GM21786 (cell line): Measurements from ENCODE around the gene RNF8.
"Not testable (repeated sequence)": the region's sequence is repeated elsewhere in the genome, so short reads cannot be mapped to it uniquely, and the experiment has no call there.

Experiments used
- ATAC-seq: cut with Tn5 transposase; IDR thresholded peaks from one replicate; pipeline ENCODE4 v1.9.1; 2021; ENCODE audit not compliant: unreplicated experiment

RNF8 gene

GRCh38 chr6:37321101-37321500 is 32.7 kb upstream of the RNF8 start:
- no peak for ATAC-seq

GRCh38 chr6:37321516-37322415 is 32.0 kb upstream of the RNF8 start:
- ATAC-seq = no peak

GRCh38 chr6:37323580-37323979 is 30.2 kb upstream of the RNF8 start:
- no peak for ATAC-seq

- no peak for ATAC-seq
Measured at GRCh38 chr6:37324131-37325033, 29.4 kb upstream of the RNF8 start.

GRCh38 chr6:37330345-37330744 is 23.4 kb upstream of the RNF8 start:
- ATAC-seq = not testable (repeated sequence)

- no peak for ATAC-seq
Measured at GRCh38 chr6:37331047-37331446, 22.7 kb upstream of the RNF8 start.

GRCh38 chr6:37332894-37333293 is 20.9 kb upstream of the RNF8 start:
- no peak for ATAC-seq

GRCh38 chr6:37334047-37334446 is 19.7 kb upstream of the RNF8 start:
- no peak for ATAC-seq

GRCh38 chr6:37338317-37338716 is 15.5 kb upstream of the RNF8 start:
- not testable (repeated sequence) for ATAC-seq

GRCh38 chr6:37338745-37339255 is 15.0 kb upstream of the RNF8 start:
- ATAC-seq = no peak

GRCh38 chr6:37339741-37340638 is 13.8 kb upstream of the RNF8 start:
- no peak for ATAC-seq

GRCh38 chr6:37340639-37340943 is 13.2 kb upstream of the RNF8 start:
- no peak for ATAC-seq

- no peak for ATAC-seq
Measured at GRCh38 chr6:37343248-37343647, 10.5 kb upstream of the RNF8 start.

- ATAC-seq = no peak
Measured at GRCh38 chr6:37344308-37344707, 9.5 kb upstream of the RNF8 start.

- ATAC-seq = not testable (repeated sequence)
Measured at GRCh38 chr6:37345804-37346203, 8.0 kb upstream of the RNF8 start.

- no peak for ATAC-seq
Measured at GRCh38 chr6:37347177-37347576, 6.6 kb upstream of the RNF8 start.

- ATAC-seq = no peak
Measured at GRCh38 chr6:37347670-37348111, 6.1 kb upstream of the RNF8 start.

GRCh38 chr6:37351027-37351426 is 2.8 kb upstream of the RNF8 start:
- no peak for ATAC-seq

GRCh38 chr6:37352384-37352783 is 1.4 kb upstream of the RNF8 start:
- ATAC-seq = no peak

- ATAC-seq = no peak
Measured at GRCh38 chr6:37354526-37355384, 972 bp downstream of the RNF8 start.
